ENCODE results near the gene KLHL29.

DNA sequence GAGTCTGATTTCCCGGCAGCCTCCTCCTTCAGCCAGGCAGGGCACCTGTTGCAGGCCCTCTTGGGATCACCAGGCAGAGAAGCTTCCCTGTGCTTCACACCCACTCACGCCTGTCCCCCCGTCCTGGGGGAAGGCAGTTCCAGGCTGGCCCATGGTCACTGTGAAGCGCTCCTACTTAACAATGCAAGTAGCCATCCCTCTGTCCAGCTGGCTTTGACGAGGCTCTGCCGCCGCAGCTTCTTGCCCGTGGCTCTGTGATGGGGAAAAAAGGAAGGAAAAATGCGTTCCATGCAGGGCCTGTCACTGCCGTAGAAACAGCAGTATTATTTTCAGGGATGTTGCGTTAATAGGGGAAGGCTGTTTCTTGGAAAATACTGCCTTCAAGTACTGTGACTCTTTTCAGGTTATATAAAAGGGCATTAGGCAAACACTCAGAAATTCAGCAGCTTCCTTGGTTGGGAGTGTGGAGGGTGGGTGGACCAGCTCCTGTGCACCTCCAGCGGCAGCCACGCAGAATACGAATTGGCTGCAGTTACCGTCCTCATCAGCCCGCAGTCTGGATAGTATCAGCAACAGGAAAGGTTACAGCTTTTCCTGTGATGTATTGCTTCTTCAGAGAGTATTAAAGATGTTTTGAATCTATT, 232.3 kb downstream of the KLHL29 start:
- TF ChIP-seq POLR2AphosphoS5 (IDR thresholded peaks at IDR 0.05; ENCODE audit: low read depth) (no peak), CTCF (conservative IDR thresholded peaks at IDR 0.05; ENCODE audit: low read depth in 2 of 2) (no peak), REST (IDR thresholded peaks at IDR 0.05; ENCODE audit: unreplicated experiment) (no peak), EZH2 (IDR thresholded peaks at IDR 0.05; ENCODE audit: low read depth, unreplicated experiment) (no peak), EZH2phosphoT487 (IDR thresholded peaks at IDR 0.05; ENCODE audit: unreplicated experiment) (no peak), ZNF331 (CRISPR knock-in tag; IDR thresholded peaks at IDR 0.05; ENCODE audit: low read depth) (no peak), NANOG (IDR thresholded peaks at IDR 0.05; ENCODE audit: borderline replicate concordance) (no peak), JUNB (IDR thresholded peaks at IDR 0.05; ENCODE audit: unreplicated experiment) (no peak)
- TF ChIP-seq, protein P1, sequence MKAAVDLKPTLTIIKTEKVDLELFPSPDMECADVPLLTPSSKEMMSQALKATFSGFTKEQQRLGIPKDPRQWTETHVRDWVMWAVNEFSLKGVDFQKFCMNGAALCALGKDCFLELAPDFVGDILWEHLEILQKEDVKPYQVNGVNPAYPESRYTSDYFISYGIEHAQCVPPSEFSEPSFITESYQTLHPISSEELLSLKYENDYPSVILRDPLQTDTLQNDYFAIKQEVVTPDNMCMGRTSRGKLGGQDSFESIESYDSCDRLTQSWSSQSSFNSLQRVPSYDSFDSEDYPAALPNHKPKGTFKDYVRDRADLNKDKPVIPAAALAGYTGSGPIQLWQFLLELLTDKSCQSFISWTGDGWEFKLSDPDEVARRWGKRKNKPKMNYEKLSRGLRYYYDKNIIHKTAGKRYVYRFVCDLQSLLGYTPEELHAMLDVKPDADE (IDR thresholded peaks at IDR 0.05): no peak
